HG03097 (cell line): ENCODE results near the gene NQO1.
"Not testable (repeated sequence)": the region's sequence is repeated elsewhere in the genome, so short reads cannot be mapped to it uniquely, and the experiment has no call there.

Experiments used
- ATAC-seq: cut with Tn5 transposase; IDR thresholded peaks from one replicate; pipeline ENCODE4 v1.9.1; 2021; ENCODE audit not compliant: unreplicated experiment, low FRiP score

Gene NQO1

GRCh38 chr16:69744363-69745231 is 18.2 kb upstream of the NQO1 start:
- no peak for ATAC-seq

- no peak for ATAC-seq
Observed at GRCh38 chr16:69741951-69742904, 15.9 kb upstream of the NQO1 start.

- ATAC-seq: no peak
Observed at GRCh38 chr16:69741519-69741918, 15.2 kb upstream of the NQO1 start.

GRCh38 chr16:69732101-69732500 is 5.7 kb upstream of the NQO1 start:
- no peak for ATAC-seq

- ATAC-seq: not testable (repeated sequence)
Observed at GRCh38 chr16:69731280-69731679, 4.9 kb upstream of the NQO1 start.

- not testable (repeated sequence) for ATAC-seq
Observed at GRCh38 chr16:69729030-69729429, 2.7 kb upstream of the NQO1 start.

GRCh38 chr16:69727916-69728270 is 1.5 kb upstream of the NQO1 start:
- no peak for ATAC-seq

- ATAC-seq: no peak
Observed at GRCh38 chr16:69725480-69726312, 664 bp downstream of the NQO1 start.

- ATAC-seq: no peak
Observed at GRCh38 chr16:69724981-69725479, 1.3 kb downstream of the NQO1 start.

- ATAC-seq: no peak
Observed at GRCh38 chr16:69724414-69724873, 1.9 kb downstream of the NQO1 start.

- ATAC-seq: no peak
Observed at GRCh38 chr16:69721441-69721957, 4.9 kb downstream of the NQO1 start.

- no peak for ATAC-seq
Observed at GRCh38 chr16:69720822-69721430, 5.4 kb downstream of the NQO1 start.

- ATAC-seq: no peak
Observed at GRCh38 chr16:69718111-69718764, 8.1 kb downstream of the NQO1 start.

GRCh38 chr16:69717066-69717465 is 9.3 kb downstream of the NQO1 start:
- no peak for ATAC-seq

- ATAC-seq: no peak
Observed at GRCh38 chr16:69712914-69713581, 13.3 kb downstream of the NQO1 start.

- ATAC-seq: no peak
Observed at GRCh38 chr16:69712277-69712676, 14.1 kb downstream of the NQO1 start.

- ATAC-seq: no peak
Observed at GRCh38 chr16:69711115-69711740, 15.1 kb downstream of the NQO1 start.

GRCh38 chr16:69709456-69710084 is 16.8 kb downstream of the NQO1 start:
- no peak for ATAC-seq
